GM12801 (cell line): Measurements from ENCODE around the gene ATF4.

ENCODE experiments used
- CTCF ChIP-seq: IDR thresholded peaks from one replicate; pipeline ENCODE4 v1.5.1; 2011; ENCODE audit warnings: control low read depth; ENCODE audit not compliant: insufficient read length; ENCODE audit errors: extremely low read depth

ATF4 gene

GRCh38 chr22:39536711-39537110, 16.3 kb downstream of the ATF4 start:
- no peak for TF ChIP-seq CTCF

GRCh38 chr22:39537975-39538374, 17.6 kb downstream of the ATF4 start:
- no peak for TF ChIP-seq CTCF

GRCh38 chr22:39543095-39543494, 22.7 kb downstream of the ATF4 start:
- TF ChIP-seq CTCF = no peak

GRCh38 chr22:39545386-39546365, 25.3 kb downstream of the ATF4 start:
- TF ChIP-seq CTCF = no peak

- no peak for TF ChIP-seq CTCF
Measured at GRCh38 chr22:39546889-39547586, 26.7 kb downstream of the ATF4 start.

- no peak for TF ChIP-seq CTCF
Measured at GRCh38 chr22:39547587-39547947, 27.2 kb downstream of the ATF4 start.

- no peak for TF ChIP-seq CTCF
Measured at GRCh38 chr22:39553429-39553828, 33.1 kb downstream of the ATF4 start.
